ENCODE data around the gene ELMOD1.

The ELMOD1 gene

GRCh38 chr11:107592231-107592590 is 1.3 kb downstream of the ELMOD1 start:
- TF ChIP-seq CTCF (IDR thresholded peaks at IDR 0.05; ENCODE audit: poor library complexity, severe bottlenecking) = no peak
- Histone ChIP-seq H3K36me3 (ENCODE audit: low read depth) (no peaks in the 10 kb centered on the region), H3K27ac (ENCODE audit: poor library complexity, severe bottlenecking) (no peak overlapping the region), H3K27me3 (ENCODE audit: insufficient read depth, poor library complexity, severe bottlenecking) (peaks cover 41% of the 10 kb centered on the region), H3K4me1 (ENCODE audit: insufficient read depth, poor library complexity, severe bottlenecking) (peaks cover 8% of the 10 kb centered on the region), H3K9me3 (ENCODE audit: severe bottlenecking) (no peaks in the 10 kb centered on the region), H3K4me3 (ENCODE audit: severe bottlenecking) (peak overlapping the region; percentile 65)
- ATAC-seq (ENCODE audit: low read depth) (no peak), DNase-seq (ENCODE audit: low spot score) (no peak)

DNA sequence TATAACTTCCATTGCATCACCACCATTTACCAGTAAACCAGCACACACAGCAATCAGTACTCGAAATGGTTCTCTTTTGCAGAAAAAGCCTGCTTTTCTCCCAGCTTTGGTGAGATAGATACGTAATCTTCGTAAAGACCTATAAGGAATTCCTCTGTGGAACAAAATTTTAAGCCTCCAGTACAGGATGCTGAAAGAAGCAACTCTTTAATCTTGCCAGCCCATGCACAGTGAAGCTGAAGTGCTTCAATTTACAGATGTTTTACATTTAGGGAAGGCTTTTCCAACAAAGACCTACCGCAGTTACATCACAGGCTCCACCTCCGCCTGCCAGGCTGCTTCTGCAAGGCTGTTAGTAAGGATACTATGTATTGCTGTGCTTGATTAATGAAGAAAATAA is 1.9 kb downstream of the ELMOD1 start:
- Histone ChIP-seq H3K27me3 (ENCODE audit: insufficient read depth, poor library complexity, severe bottlenecking) (peaks cover 41% of the 10 kb centered on the region), H3K4me3 (ENCODE audit: severe bottlenecking) (no peak overlapping the region), H3K36me3 (ENCODE audit: low read depth) (no peaks in the 10 kb centered on the region), H3K27ac (ENCODE audit: poor library complexity, severe bottlenecking) (no peak overlapping the region), H3K9me3 (ENCODE audit: severe bottlenecking) (no peaks in the 10 kb centered on the region), H3K4me1 (ENCODE audit: insufficient read depth, poor library complexity, severe bottlenecking) (peaks cover 2% of the 10 kb centered on the region)
- no peak for DNase-seq (ENCODE audit: low spot score)
- no peak for ATAC-seq (ENCODE audit: low read depth)
- TF ChIP-seq CTCF (IDR thresholded peaks at IDR 0.05; ENCODE audit: poor library complexity, severe bottlenecking) = no peak

- no peaks in the 10 kb centered on the region for H3K4me1 ChIP-seq (ENCODE audit: insufficient read depth, poor library complexity, severe bottlenecking)
- ATAC-seq (ENCODE audit: low read depth) (no peak), DNase-seq (ENCODE audit: low spot score) (no peak)
- H3K9me3 ChIP-seq (ENCODE audit: severe bottlenecking) = no peaks in the 10 kb centered on the region
- H3K27ac ChIP-seq (ENCODE audit: poor library complexity, severe bottlenecking) = no peak overlapping the region
- no peaks in the 10 kb centered on the region for H3K36me3 ChIP-seq (ENCODE audit: low read depth)
- no peak overlapping the region for H3K4me3 ChIP-seq (ENCODE audit: severe bottlenecking)
- TF ChIP-seq CTCF (IDR thresholded peaks at IDR 0.05; ENCODE audit: poor library complexity, severe bottlenecking) = no peak
- H3K27me3 ChIP-seq (ENCODE audit: insufficient read depth, poor library complexity, severe bottlenecking) = peaks cover 41% of the 10 kb centered on the region
Observed at GRCh38 chr11:107593951-107594350, 3.0 kb downstream of the ELMOD1 start.

- H3K27me3 ChIP-seq (ENCODE audit: insufficient read depth, poor library complexity, severe bottlenecking) = peaks cover 41% of the 10 kb centered on the region
Observed at GRCh38 chr11:107594736-107595135, 3.8 kb downstream of the ELMOD1 start.

More at GRCh38 chr11:107594736-107595135, 3.8 kb downstream of the ELMOD1 start:
- no peak for DNase-seq (ENCODE audit: low spot score)
- no peak overlapping the region for H3K27ac ChIP-seq (ENCODE audit: poor library complexity, severe bottlenecking)
- no peaks in the 10 kb centered on the region for H3K9me3 ChIP-seq (ENCODE audit: severe bottlenecking)
- no peak for TF ChIP-seq CTCF (IDR thresholded peaks at IDR 0.05; ENCODE audit: poor library complexity, severe bottlenecking)
- H3K4me3 ChIP-seq (ENCODE audit: severe bottlenecking) = no peak overlapping the region
- H3K36me3 ChIP-seq (ENCODE audit: low read depth) = no peaks in the 10 kb centered on the region
- no peaks in the 10 kb centered on the region for H3K4me1 ChIP-seq (ENCODE audit: insufficient read depth, poor library complexity, severe bottlenecking)
- no peak for ATAC-seq (ENCODE audit: low read depth)
